HL-60 (cell line): ENCODE data around the gene PACS1.

ENCODE experiments used
- DNase-seq, 2 experiments: peaks; one replicate each; pipeline ENCODE4 v3.0.0-alpha.2; 2010 to 2020; ENCODE audit warnings: low read depth in 1 of 2, low spot score in 1 of 2
- H3K27ac ChIP-seq: fragments of 250-450 bp; sonication (Bioruptor Pico); replicated peaks from 2 replicates; pipeline ENCODE4 v1.5.1; 2020; ENCODE audit warnings: mild to moderate bottlenecking, moderate library complexity
- H3K27me3 ChIP-seq: fragments of 250-450 bp; sonication (Bioruptor Pico); 2 replicates; pipeline ENCODE4 v1.5.1; 2021; ENCODE audit warnings: mild to moderate bottlenecking, moderate library complexity; ENCODE audit not compliant: insufficient read depth, poor library complexity, severe bottlenecking
- H3K4me3 ChIP-seq: replicated peaks from 2 replicates; pipeline ENCODE4 v1.5.1; 2011; ENCODE audit warnings: mild to moderate bottlenecking, control low read depth, low read length; ENCODE audit not compliant: insufficient read depth
- CTCF ChIP-seq: IDR thresholded peaks from one replicate; pipeline ENCODE4 v1.5.1; 2011; ENCODE audit warnings: low read length, control low read depth, inconsistent platforms; ENCODE audit not compliant: insufficient read depth
- GABPA ChIP-seq: IDR thresholded peaks from 2 replicates; pipeline ENCODE4 v1.6.1; 2012; ENCODE audit warnings: low read depth
- POLR2AphosphoS5 ChIP-seq: IDR thresholded peaks from 2 replicates; pipeline ENCODE4 v1.6.1; 2012; ENCODE audit warnings: low read depth
- REST ChIP-seq: IDR thresholded peaks from 2 replicates; pipeline ENCODE4 v1.6.1; 2012; ENCODE audit warnings: low read depth; ENCODE audit not compliant: insufficient replicate concordance
- SPI1 ChIP-seq: IDR thresholded peaks from 2 replicates; pipeline ENCODE4 v1.6.1; 2012; ENCODE audit warnings: low read depth, mild to moderate bottlenecking, borderline replicate concordance

PACS1 gene

GRCh38 chr11:66068154-66068821 is 1.8 kb upstream of the PACS1 start:
- Histone ChIP-seq H3K27me3 (no peaks in the 10 kb centered on the region), H3K27ac (no peak overlapping the region; the same call in 1 of the 2 replicates), H3K4me3 (no peak overlapping the region)
- peak; percentile 48 to 65 for DNase-seq
- TF ChIP-seq CTCF (peak; percentile 86), GABPA (no peak), SPI1 (no peak)

GRCh38 chr11:66068923-66069714 is 953 bp upstream of the PACS1 start:
- TF ChIP-seq GABPA = no peak
- TF ChIP-seq POLR2AphosphoS5 = peak; percentile 18; the same call in 1 of the 2 replicates
- no peaks in the 10 kb centered on the region for H3K27me3 ChIP-seq
- H3K4me3 ChIP-seq = peak overlapping the region; percentile 62
- peak in 1 of 2 experiments; percentile 57 for DNase-seq
- H3K27ac ChIP-seq = peak overlapping the region; percentile 27

- Histone ChIP-seq H3K27me3 (no peaks in the 10 kb centered on the region), H3K4me3 (peak overlapping the region; percentile 62), H3K27ac (no peak overlapping the region)
- DNase-seq = no peak
- TF ChIP-seq SPI1 = no peak
- no peak for TF ChIP-seq REST
- no peak for TF ChIP-seq GABPA
Measured at GRCh38 chr11:66070604-66071380, 720 bp downstream of the PACS1 start.

GRCh38 chr11:66071381-66071801 is 1.3 kb downstream of the PACS1 start:
- TF ChIP-seq REST (no peak), POLR2AphosphoS5 (no peak), SPI1 (no peak), CTCF (no peak), GABPA (no peak)
- no peak for DNase-seq
- H3K27ac ChIP-seq = no peak overlapping the region
- H3K27me3 ChIP-seq = no peaks in the 10 kb centered on the region
- H3K4me3 ChIP-seq = no peak overlapping the region
